HL-60 (cell line): ENCODE data around the gene ALKAL2.

Source experiments
- CTCF ChIP-seq: IDR thresholded peaks from one replicate; pipeline ENCODE4 v1.5.1; 2011; ENCODE audit warnings: low read length, control low read depth, inconsistent platforms; ENCODE audit not compliant: insufficient read depth
- TF ChIP-seq, protein P1 (sequence below): IDR thresholded peaks from 2 replicates; pipeline ENCODE4 v1.6.1; 2012; ENCODE audit warnings: low read depth; ENCODE audit not compliant: insufficient replicate concordance

GRCh38 chr2:295090-295489 is 7.2 kb upstream of the ALKAL2 start:
- TF ChIP-seq CTCF, result no peak
- TF ChIP-seq, protein P1, sequence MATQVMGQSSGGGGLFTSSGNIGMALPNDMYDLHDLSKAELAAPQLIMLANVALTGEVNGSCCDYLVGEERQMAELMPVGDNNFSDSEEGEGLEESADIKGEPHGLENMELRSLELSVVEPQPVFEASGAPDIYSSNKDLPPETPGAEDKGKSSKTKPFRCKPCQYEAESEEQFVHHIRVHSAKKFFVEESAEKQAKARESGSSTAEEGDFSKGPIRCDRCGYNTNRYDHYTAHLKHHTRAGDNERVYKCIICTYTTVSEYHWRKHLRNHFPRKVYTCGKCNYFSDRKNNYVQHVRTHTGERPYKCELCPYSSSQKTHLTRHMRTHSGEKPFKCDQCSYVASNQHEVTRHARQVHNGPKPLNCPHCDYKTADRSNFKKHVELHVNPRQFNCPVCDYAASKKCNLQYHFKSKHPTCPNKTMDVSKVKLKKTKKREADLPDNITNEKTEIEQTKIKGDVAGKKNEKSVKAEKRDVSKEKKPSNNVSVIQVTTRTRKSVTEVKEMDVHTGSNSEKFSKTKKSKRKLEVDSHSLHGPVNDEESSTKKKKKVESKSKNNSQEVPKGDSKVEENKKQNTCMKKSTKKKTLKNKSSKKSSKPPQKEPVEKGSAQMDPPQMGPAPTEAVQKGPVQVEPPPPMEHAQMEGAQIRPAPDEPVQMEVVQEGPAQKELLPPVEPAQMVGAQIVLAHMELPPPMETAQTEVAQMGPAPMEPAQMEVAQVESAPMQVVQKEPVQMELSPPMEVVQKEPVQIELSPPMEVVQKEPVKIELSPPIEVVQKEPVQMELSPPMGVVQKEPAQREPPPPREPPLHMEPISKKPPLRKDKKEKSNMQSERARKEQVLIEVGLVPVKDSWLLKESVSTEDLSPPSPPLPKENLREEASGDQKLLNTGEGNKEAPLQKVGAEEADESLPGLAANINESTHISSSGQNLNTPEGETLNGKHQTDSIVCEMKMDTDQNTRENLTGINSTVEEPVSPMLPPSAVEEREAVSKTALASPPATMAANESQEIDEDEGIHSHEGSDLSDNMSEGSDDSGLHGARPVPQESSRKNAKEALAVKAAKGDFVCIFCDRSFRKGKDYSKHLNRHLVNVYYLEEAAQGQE, result no peak
